NCI-H2196 (cell line): ENCODE data around the gene GRIP2.

ENCODE experiments used
- DNase-seq: peaks from one replicate; lab custom pipeline; 2025; ENCODE audit not compliant: unreplicated experiment; lab: John Stamatoyannopoulos, UW

The GRIP2 gene

GRCh38 chr3:14439501-14440167, 100.5 kb downstream of the GRIP2 start:
- peak; percentile 50 for DNase-seq
